GM12875 (cell line): ENCODE results near the gene GDNF.

Experiments
- H3K4me3 ChIP-seq: one replicate; pipeline ENCODE4 v1.5.1; 2011; ENCODE audit warnings: low read depth, low read length, control low read depth
- CTCF ChIP-seq: IDR thresholded peaks from 2 replicates; pipeline ENCODE4 v1.5.1; 2011; ENCODE audit warnings: low read depth, mild to moderate bottlenecking, control low read depth, inconsistent platforms, low read length, moderate library complexity, borderline replicate concordance; ENCODE audit not compliant: insufficient read depth

GDNF gene

GRCh38 chr5:37808945-37809344 lies 30.9 kb downstream of the GDNF start:
- H3K4me3 ChIP-seq = no peak overlapping the region
- no peak for TF ChIP-seq CTCF

GRCh38 chr5:37807621-37808301 lies 32.1 kb downstream of the GDNF start:
- H3K4me3 ChIP-seq = no peak overlapping the region
- no peak for TF ChIP-seq CTCF

- no peak for TF ChIP-seq CTCF
Measured at GRCh38 chr5:37807015-37807414, 32.8 kb downstream of the GDNF start.

GRCh38 chr5:37806476-37806875 lies 33.4 kb downstream of the GDNF start:
- TF ChIP-seq CTCF = no peak
- no peak overlapping the region for H3K4me3 ChIP-seq

More at GRCh38 chr5:37807015-37807414, 32.8 kb downstream of the GDNF start:
- H3K4me3 ChIP-seq = no peak overlapping the region

- H3K4me3 ChIP-seq = no peak overlapping the region
- TF ChIP-seq CTCF = no peak
Measured at GRCh38 chr5:37806016-37806415, 33.8 kb downstream of the GDNF start.

GRCh38 chr5:37804401-37804800 lies 35.4 kb downstream of the GDNF start:
- no peak overlapping the region for H3K4me3 ChIP-seq
- TF ChIP-seq CTCF = no peak

- no peak overlapping the region for H3K4me3 ChIP-seq
- TF ChIP-seq CTCF = no peak
Measured at GRCh38 chr5:37803487-37803886, 36.4 kb downstream of the GDNF start.
